HEK293 (cell line): ENCODE measurements around the gene NCOA3.
"Not testable (repeated sequence)": the region's sequence is repeated elsewhere in the genome, so short reads cannot be mapped to it uniquely, and the experiment has no call there.

Source experiments
- CTCF ChIA-PET: fragments of 350-600 bp; formaldehyde crosslinking; extraction: SDS; loops from one replicate; lab custom pipeline; 2021; ENCODE audit warnings: antibody characterized with exemption; lab: Yijun Ruan, JAX
- POLR2A ChIA-PET: fragments of 300-600 bp; formaldehyde crosslinking; extraction: SDS; loops from one replicate; lab custom pipeline; 2020; ENCODE audit warnings: antibody characterized with exemption, inconsistent platforms; lab: Yijun Ruan, JAX
- H3K27ac ChIP-seq: fragments of 200-500 bp; sonication (Bioruptor generic); 2 replicates; pipeline ENCODE4 v1.5.1; 2014; ENCODE audit warnings: low read depth, low read length, control low read depth, inconsistent platforms; ENCODE audit errors: extremely low read depth
- H3K36me3 ChIP-seq, 2 experiments: fragments of 200-500 bp in 1 of 2; sonication (Bioruptor generic) in 1 of 2; 1 replicate in 1 of 2; 2 replicates in 1 of 2; pipeline ENCODE4 v1.5.1; 2014 to 2017; ENCODE audit warnings: inconsistent platforms in 2 of 2, low read length in 2 of 2; ENCODE audit not compliant: control insufficient read depth in 2 of 2, insufficient read depth in 1 of 2
- H3K4me1 ChIP-seq: fragments of 200-500 bp; sonication (Bioruptor generic); 2 replicates; pipeline ENCODE4 v1.5.1; 2014; ENCODE audit warnings: mild to moderate bottlenecking, low read length, inconsistent platforms; ENCODE audit not compliant: control insufficient read depth, insufficient read depth
- H3K4me3 ChIP-seq: 2 replicates; pipeline ENCODE4 v1.5.1; 2011; ENCODE audit warnings: low read depth, mild to moderate bottlenecking, control low read depth, low read length, moderate library complexity
- H3K9me3 ChIP-seq: fragments of 200-500 bp; sonication (Bioruptor generic); 2 replicates; pipeline ENCODE4 v1.5.1; 2014; ENCODE audit warnings: low read depth, low read length, inconsistent platforms; ENCODE audit not compliant: control insufficient read depth, insufficient read depth
- HOXD13 ChIP-seq: sonication (generic); formaldehyde crosslinking; IDR thresholded peaks from 2 replicates; pipeline ENCODE4 v1.8.0; 2022; ENCODE audit warnings: missing genetic modification reagents, borderline replicate concordance
- KLF1 ChIP-seq: fragments of 450-650 bp; formaldehyde crosslinking; IDR thresholded peaks from 2 replicates; pipeline ENCODE4 v1.5.1; 2016; ENCODE audit warnings: missing biosample characterization, missing genetic modification characterization
- OSR2 ChIP-seq: fragments of 450-650 bp; formaldehyde crosslinking; IDR thresholded peaks from 2 replicates; pipeline ENCODE4 v1.5.1; 2016; ENCODE audit warnings: missing biosample characterization, missing genetic modification characterization
- SCRT2 ChIP-seq: fragments of 450-650 bp; formaldehyde crosslinking; IDR thresholded peaks from 2 replicates; pipeline ENCODE4 v1.5.1; 2016; ENCODE audit warnings: missing biosample characterization, missing genetic modification characterization
- SP7 ChIP-seq: fragments of 450-650 bp; formaldehyde crosslinking; IDR thresholded peaks from 2 replicates; pipeline ENCODE4 v1.5.1; 2016; ENCODE audit warnings: missing biosample characterization, missing genetic modification characterization
- TRIM28 ChIP-seq: IDR thresholded peaks from 2 replicates; pipeline ENCODE4 v1.6.1; 2011; ENCODE audit warnings: low read length, control low read depth, borderline replicate concordance
- ZBTB21 ChIP-seq: fragments of 450-650 bp; formaldehyde crosslinking; IDR thresholded peaks from 2 replicates; pipeline ENCODE4 v1.5.1; 2017; ENCODE audit warnings: missing biosample characterization, missing genetic modification characterization
- ZFP37 ChIP-seq: fragments of 450-650 bp; formaldehyde crosslinking; IDR thresholded peaks from 2 replicates; pipeline ENCODE4 v1.5.1; 2016; ENCODE audit warnings: missing biosample characterization, missing genetic modification characterization
- ZNF132 ChIP-seq: fragments of 450-650 bp; formaldehyde crosslinking; IDR thresholded peaks from 2 replicates; pipeline ENCODE4 v1.5.1; 2017; ENCODE audit warnings: missing biosample characterization, missing genetic modification characterization, borderline replicate concordance
- ZNF146 ChIP-seq: fragments of 450-650 bp; formaldehyde crosslinking; IDR thresholded peaks from 2 replicates; pipeline ENCODE4 v1.5.1; 2016; ENCODE audit warnings: missing biosample characterization, missing genetic modification characterization
- ZNF16 ChIP-seq: fragments of 450-650 bp; formaldehyde crosslinking; IDR thresholded peaks from 2 replicates; pipeline ENCODE4 v1.5.1; 2016; ENCODE audit warnings: low read depth, missing biosample characterization, missing genetic modification characterization
- ZNF169 ChIP-seq: fragments of 450-650 bp; formaldehyde crosslinking; IDR thresholded peaks from 2 replicates; pipeline ENCODE4 v1.5.1; 2016; ENCODE audit warnings: missing biosample characterization, missing genetic modification characterization
- ZNF184 ChIP-seq: fragments of 450-650 bp; IDR thresholded peaks from 2 replicates; pipeline ENCODE4 v1.5.1; 2018; ENCODE audit warnings: missing biosample characterization, mild to moderate bottlenecking, missing genetic modification characterization
- ZNF239 ChIP-seq: fragments of 450-650 bp; formaldehyde crosslinking; IDR thresholded peaks from 2 replicates; pipeline ENCODE4 v1.5.1; 2016; ENCODE audit warnings: missing biosample characterization, missing genetic modification characterization
- ZNF350 ChIP-seq: fragments of 450-650 bp; formaldehyde crosslinking; IDR thresholded peaks from 2 replicates; pipeline ENCODE4 v1.5.0; 2017; ENCODE audit warnings: missing biosample characterization, mild to moderate bottlenecking, missing genetic modification characterization
- ZNF416 ChIP-seq: fragments of 450-650 bp; formaldehyde crosslinking; IDR thresholded peaks from 2 replicates; pipeline ENCODE4 v1.5.1; 2016; ENCODE audit warnings: missing biosample characterization, missing genetic modification characterization
- ZNF48 ChIP-seq: fragments of 450-650 bp; formaldehyde crosslinking; IDR thresholded peaks from 2 replicates; pipeline ENCODE4 v1.5.1; 2016; ENCODE audit warnings: missing biosample characterization, missing genetic modification characterization
- ZNF654 ChIP-seq: fragments of 450-650 bp; formaldehyde crosslinking; IDR thresholded peaks from 2 replicates; pipeline ENCODE4 v1.5.1; 2016; ENCODE audit warnings: low read depth, missing biosample characterization, missing genetic modification characterization
- ZNF777 ChIP-seq: fragments of 450-650 bp; formaldehyde crosslinking; IDR thresholded peaks from 2 replicates; pipeline ENCODE4 v1.5.1; 2017; ENCODE audit warnings: missing biosample characterization, missing genetic modification characterization, borderline replicate concordance
- TF ChIP-seq, protein P1 (sequence below): fragments of 450-650 bp; formaldehyde crosslinking; IDR thresholded peaks from 2 replicates; pipeline ENCODE4 v1.5.1; 2016; ENCODE audit warnings: missing biosample characterization, missing genetic modification characterization, low read depth
- TF ChIP-seq, protein P2 (sequence below): fragments of 450-650 bp; formaldehyde crosslinking; IDR thresholded peaks from 2 replicates; pipeline ENCODE4 v1.5.1; 2016; ENCODE audit warnings: missing biosample characterization, missing genetic modification characterization
- TF ChIP-seq, protein P3 (sequence below): fragments of 450-650 bp; formaldehyde crosslinking; IDR thresholded peaks from 2 replicates; pipeline ENCODE4 v1.5.1; 2016; ENCODE audit warnings: missing biosample characterization, missing genetic modification characterization

NCOA3 gene

DNA sequence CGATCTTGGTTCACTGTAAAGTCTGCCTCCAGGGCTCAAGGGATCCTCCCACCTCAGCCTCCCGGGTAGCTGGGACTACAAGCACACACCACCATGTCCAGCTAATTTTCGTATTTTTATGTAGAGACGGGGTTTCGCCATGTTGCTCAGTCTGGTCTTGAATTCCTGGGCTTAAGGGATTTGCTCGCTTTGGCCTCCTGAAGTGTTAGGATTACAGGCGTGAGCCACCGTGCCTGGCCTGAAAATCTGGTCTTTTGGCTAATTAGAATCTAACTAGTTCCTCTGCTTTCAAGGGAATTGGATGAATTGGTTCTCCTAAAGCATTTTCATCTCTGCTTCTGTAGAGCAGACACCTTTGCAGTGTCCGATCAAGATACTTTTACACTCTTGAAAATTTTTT, 51.3 kb downstream of the NCOA3 start:
- Histone ChIP-seq H3K27ac (no peak overlapping the region), H3K36me3 (no peaks in the 10 kb centered on the region), H3K4me1 (peaks cover 6% of the 10 kb centered on the region; the same call in 1 of the 2 replicates), H3K4me3 (no peak overlapping the region), H3K9me3 (no peaks in the 10 kb centered on the region)
- no peak for TF ChIP-seq ZBTB21 (tag by site-specific recombination)
- no peak for TF ChIP-seq KLF1
- TF ChIP-seq ZNF654 (tag by site-specific recombination): no peak
- TF ChIP-seq, protein P1, sequence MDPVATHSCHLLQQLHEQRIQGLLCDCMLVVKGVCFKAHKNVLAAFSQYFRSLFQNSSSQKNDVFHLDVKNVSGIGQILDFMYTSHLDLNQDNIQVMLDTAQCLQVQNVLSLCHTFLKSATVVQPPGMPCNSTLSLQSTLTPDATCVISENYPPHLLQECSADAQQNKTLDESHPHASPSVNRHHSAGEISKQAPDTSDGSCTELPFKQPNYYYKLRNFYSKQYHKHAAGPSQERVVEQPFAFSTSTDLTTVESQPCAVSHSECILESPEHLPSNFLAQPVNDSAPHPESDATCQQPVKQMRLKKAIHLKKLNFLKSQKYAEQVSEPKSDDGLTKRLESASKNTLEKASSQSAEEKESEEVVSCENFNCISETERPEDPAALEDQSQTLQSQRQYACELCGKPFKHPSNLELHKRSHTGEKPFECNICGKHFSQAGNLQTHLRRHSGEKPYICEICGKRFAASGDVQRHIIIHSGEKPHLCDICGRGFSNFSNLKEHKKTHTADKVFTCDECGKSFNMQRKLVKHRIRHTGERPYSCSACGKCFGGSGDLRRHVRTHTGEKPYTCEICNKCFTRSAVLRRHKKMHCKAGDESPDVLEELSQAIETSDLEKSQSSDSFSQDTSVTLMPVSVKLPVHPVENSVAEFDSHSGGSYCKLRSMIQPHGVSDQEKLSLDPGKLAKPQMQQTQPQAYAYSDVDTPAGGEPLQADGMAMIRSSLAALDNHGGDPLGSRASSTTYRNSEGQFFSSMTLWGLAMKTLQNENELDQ (tag by site-specific recombination): no peak
- TF ChIP-seq ZNF169: no peak
- no peak for TF ChIP-seq ZNF777 (tag by site-specific recombination)
- no peak for TF ChIP-seq OSR2 (tag by site-specific recombination)
- no peak for TF ChIP-seq TRIM28
- TF ChIP-seq ZFP37 (tag by site-specific recombination): no peak
- no peak for TF ChIP-seq ZNF16 (tag by site-specific recombination)
- TF ChIP-seq, protein P2, sequence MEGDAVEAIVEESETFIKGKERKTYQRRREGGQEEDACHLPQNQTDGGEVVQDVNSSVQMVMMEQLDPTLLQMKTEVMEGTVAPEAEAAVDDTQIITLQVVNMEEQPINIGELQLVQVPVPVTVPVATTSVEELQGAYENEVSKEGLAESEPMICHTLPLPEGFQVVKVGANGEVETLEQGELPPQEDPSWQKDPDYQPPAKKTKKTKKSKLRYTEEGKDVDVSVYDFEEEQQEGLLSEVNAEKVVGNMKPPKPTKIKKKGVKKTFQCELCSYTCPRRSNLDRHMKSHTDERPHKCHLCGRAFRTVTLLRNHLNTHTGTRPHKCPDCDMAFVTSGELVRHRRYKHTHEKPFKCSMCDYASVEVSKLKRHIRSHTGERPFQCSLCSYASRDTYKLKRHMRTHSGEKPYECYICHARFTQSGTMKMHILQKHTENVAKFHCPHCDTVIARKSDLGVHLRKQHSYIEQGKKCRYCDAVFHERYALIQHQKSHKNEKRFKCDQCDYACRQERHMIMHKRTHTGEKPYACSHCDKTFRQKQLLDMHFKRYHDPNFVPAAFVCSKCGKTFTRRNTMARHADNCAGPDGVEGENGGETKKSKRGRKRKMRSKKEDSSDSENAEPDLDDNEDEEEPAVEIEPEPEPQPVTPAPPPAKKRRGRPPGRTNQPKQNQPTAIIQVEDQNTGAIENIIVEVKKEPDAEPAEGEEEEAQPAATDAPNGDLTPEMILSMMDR (tag by site-specific recombination): no peak
- TF ChIP-seq ZNF350 (tag by site-specific recombination): no peak
- no peak for TF ChIP-seq ZNF48 (tag by site-specific recombination)
- no peak for TF ChIP-seq ZNF132 (tag by site-specific recombination)
- TF ChIP-seq SP7 (tag by site-specific recombination): no peak
- no peak for TF ChIP-seq ZNF239 (tag by site-specific recombination)
- no peak for TF ChIP-seq ZNF416 (tag by site-specific recombination)
- TF ChIP-seq HOXD13 (CRISPR knock-in tag): no peak
- CTCF ChIA-PET: interaction anchor here (0.7 to 1.3 kb wide), 3 partner anchors 11 to 347 kb away, joined by 3 to 7 read pairs (median 5); no protein-coding TSS in a partner anchor
- POLR2A ChIA-PET: no interaction called here

DNA sequence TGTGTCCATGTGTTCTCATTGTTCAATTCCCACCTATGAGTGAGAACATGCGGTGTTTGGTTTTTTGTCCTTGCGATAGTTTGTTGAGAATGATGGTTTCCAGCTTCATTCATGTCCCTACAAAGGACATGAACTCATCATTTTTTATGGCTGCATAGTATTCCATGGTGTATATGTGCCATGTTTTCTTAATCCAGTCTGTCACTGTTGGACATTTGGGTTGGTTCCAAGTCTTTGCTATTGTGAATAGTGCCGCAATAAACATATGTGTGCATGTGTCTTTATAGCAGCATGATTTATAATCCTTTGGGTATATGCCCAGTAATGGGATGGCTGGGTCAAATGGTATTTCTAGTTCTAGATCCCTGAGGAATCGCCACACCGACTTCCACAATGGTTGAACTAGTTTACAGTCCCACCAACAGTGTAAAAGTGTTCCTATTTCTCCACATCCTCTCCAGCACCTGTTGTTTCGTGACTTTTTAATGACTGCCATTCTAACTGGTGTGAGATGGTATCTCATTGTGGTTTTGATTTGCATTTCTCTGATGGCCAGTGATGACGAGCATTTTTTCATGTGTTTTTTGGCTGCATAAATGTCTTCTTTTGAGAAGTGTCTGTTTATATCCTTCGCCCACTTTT, 52.0 kb downstream of the NCOA3 start:
- not testable (repeated sequence) for H3K9me3 ChIP-seq, H3K4me3 ChIP-seq
- peak; percentile 93 for TF ChIP-seq ZNF184 (tag by site-specific recombination)
- TF ChIP-seq, protein P3, sequence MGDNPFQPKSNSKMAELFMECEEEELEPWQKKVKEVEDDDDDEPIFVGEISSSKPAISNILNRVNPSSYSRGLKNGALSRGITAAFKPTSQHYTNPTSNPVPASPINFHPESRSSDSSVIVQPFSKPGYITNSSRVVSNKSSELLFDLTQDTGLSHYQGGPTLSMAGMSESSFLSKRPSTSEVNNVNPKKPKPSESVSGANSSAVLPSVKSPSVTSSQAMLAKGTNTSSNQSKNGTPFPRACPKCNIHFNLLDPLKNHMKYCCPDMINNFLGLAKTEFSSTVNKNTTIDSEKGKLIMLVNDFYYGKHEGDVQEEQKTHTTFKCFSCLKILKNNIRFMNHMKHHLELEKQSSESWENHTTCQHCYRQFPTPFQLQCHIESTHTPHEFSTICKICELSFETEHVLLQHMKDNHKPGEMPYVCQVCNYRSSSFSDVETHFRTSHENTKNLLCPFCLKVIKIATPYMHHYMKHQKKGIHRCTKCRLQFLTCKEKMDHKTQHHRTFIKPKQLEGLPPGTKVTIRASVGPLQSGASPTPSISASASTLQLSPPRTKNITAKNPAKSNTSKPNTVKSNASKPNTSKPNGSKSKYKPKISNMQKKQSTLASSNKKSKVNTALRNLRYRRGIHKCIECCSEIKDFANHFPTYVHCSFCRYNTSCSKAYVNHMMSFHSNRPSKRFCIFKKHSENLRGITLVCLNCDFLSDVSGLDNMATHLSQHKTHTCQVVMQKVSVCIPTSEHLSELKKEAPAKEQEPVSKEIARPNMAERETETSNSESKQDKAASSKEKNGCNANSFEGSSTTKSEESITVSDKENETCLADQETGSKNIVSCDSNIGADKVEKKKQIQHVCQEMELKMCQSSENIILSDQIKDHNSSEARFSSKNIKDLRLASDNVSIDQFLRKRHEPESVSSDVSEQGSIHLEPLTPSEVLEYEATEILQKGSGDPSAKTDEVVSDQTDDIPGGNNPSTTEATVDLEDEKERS (tag by site-specific recombination): 0 out of 2 replicates have a peak, but pooled peaks have one; percentile 54
- peak; percentile 95 for TF ChIP-seq ZNF146
- TF ChIP-seq SCRT2 (tag by site-specific recombination): 0 out of 2 replicates have a peak, but pooled peaks have one; percentile 22
- TF ChIP-seq, all 188 proteins: peak for 4; not testable (repeated sequence) for 184
- H3K36me3 ChIP-seq, H3K4me1 ChIP-seq, POLR2A ChIA-PET, H3K27ac ChIP-seq, CTCF ChIA-PET: not testable (repeated sequence)

DNA sequence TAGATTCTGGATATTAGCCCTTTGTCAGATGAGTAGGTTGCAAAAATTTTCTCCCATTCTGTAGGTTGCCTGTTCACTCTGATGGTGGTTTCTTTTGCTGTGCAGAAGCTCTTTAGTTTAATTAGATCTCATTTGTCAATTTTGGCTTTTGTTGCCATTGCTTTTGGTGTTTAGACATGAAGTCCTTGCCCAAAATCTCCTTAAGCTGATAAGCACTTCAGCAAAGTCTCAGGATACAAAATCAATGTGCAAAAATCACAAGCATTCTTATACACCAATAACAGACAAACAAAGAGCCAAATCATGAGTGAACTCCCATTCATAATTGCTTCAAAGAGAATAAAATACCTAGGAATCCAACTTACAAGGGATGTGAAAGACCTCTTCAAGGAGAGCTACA, 52.6 kb downstream of the NCOA3 start:
- H3K9me3 ChIP-seq, H3K27ac ChIP-seq, H3K4me3 ChIP-seq, H3K36me3 ChIP-seq, H3K4me1 ChIP-seq, POLR2A ChIA-PET, CTCF ChIA-PET: not testable (repeated sequence)
